Stomach (tissue), 9 donors: ENCODE results near the gene ATRNL1. TPM values are rescaled to one million over a fixed set of nuclear protein-coding genes. Genes with fewer than 3 reads are reported as not detected.

Experiments used
- DNase-seq, 2 donors: peaks; one replicate each; pipeline versions ENCODE4 v3.0.0 to v3.0.0-alpha.2; 2013 to 2019
- H3K27ac ChIP-seq, 5 donors: fragments of 200-600 bp in 4 of 5; sonication (generic) in 4 of 5; one replicate each; pipeline ENCODE4 v1.5.1; 2013 to 2019; ENCODE audit warnings: mild to moderate bottlenecking in 1 of 5, moderate library complexity in 1 of 5
- H3K27me3 ChIP-seq, 3 donors: fragments of 200-600 bp; sonication (generic); one replicate each; pipeline ENCODE4 v1.5.1; 2017 to 2019; ENCODE audit warnings: mixed run types in 1 of 3
- H3K36me3 ChIP-seq, 4 donors: fragments of 200-600 bp; sonication (generic); 1 replicate in 3 of 4; 2 replicates in 1 of 4; pipeline ENCODE4 v1.5.1; 2016 to 2019
- H3K4me1 ChIP-seq, 4 donors: fragments of 200-600 bp; sonication (generic); one replicate each; pipeline ENCODE4 v1.5.1; 2016 to 2019
- H3K4me3 ChIP-seq, 4 donors: fragments of 200-600 bp; sonication (generic) in 3 of 4; one replicate each; pipeline ENCODE4 v1.5.1; 2016 to 2019; ENCODE audit warnings: mild to moderate bottlenecking in 1 of 4
- H3K9me3 ChIP-seq, 4 donors: fragments of 200-600 bp; sonication (generic); one replicate each; pipeline ENCODE4 v1.5.1; 2016 to 2019
- CTCF ChIP-seq, 7 experiments: fragments of 450-650 bp in 4 of 7; fragments of 200-600 bp in 3 of 7; sonication (generic) in 3 of 7; IDR thresholded peaks; one replicate each; pipeline ENCODE4 v1.5.1; 2016 to 2019; ENCODE audit warnings: antibody characterized with exemption in 7 of 7, control low read depth in 2 of 7, mild to moderate bottlenecking in 1 of 7
- EP300 ChIP-seq: sonication (generic); formaldehyde crosslinking; IDR thresholded peaks from one replicate; pipeline ENCODE4 v1.6.1; 2017; ENCODE audit warnings: antibody characterized with exemption
- POLR2A ChIP-seq, 4 donors: fragments of 450-650 bp; IDR thresholded peaks; one replicate each; pipeline ENCODE4 v1.6.1; 2016; ENCODE audit warnings: antibody characterized with exemption in 4 of 4, control low read depth in 2 of 4, mild to moderate bottlenecking in 1 of 4, moderate library complexity in 1 of 4
- POLR2AphosphoS5 ChIP-seq, 3 donors: sonication (generic); formaldehyde crosslinking; IDR thresholded peaks; one replicate each; pipeline ENCODE4 v1.6.1; 2016; ENCODE audit warnings: antibody characterized with exemption in 3 of 3
- WGBS, 5 donors: extraction: QIAGEN DNeasy Blood & Tissue Kit in 3 of 5; methylation state at CpG; one replicate each; pipeline versions ENCODE4 v1.1.5 to v1.1.7; 2013 to 2018; 5-methylcytosine and 5-hydroxymethylcytosine counted together
- intact Hi-C: fragments of 100-400 bp; cut with DNase I; formaldehyde crosslinking; loops from one replicate; pipeline ENCODE4 v1.15.1; 2023; ENCODE audit warnings: low total_unique reads
- polyA plus RNA-seq, 3 donors: library from polyadenylated mRNA; stranded (reverse); fragments of 200-250 nt; gene quantifications; one replicate each; pipeline ENCODE4 v1.2.3, GENCODE V29; 2013
- total RNA-seq, 5 donors: library from RNA; depleted of rRNA; stranded (reverse); fragments of >200 nt; gene quantifications; one replicate each; pipeline versions ENCODE4 v1.1.0 to v1.2.3, GENCODE V29; 2014 to 2016
- donor health status: healthy with polysubstance abuse.
- donor health status: Bipolar disorder and iron deficiency.
- donor health status: healthy.

ATRNL1 gene
- total and polyA plus RNA-seq, 8 donors: 0.12 to 50.7 (median 0.72) TPM; not detected in 1

- peak overlapping the region; percentile 60 to 85 (median 68) for H3K4me3 ChIP-seq
- H3K4me1 ChIP-seq: peaks cover 9 to 31% (median 20%) of the 10 kb centered on the region in 4 donors
- peaks cover 8 to 56% (median 33%) of the 10 kb centered on the region in 3 donors for H3K27me3 ChIP-seq
- DNase-seq: no peak
- peaks cover 0 to 4% (median 2%) of the 10 kb centered on the region in 4 donors for H3K9me3 ChIP-seq
- no peaks in the 10 kb centered on the region for H3K36me3 ChIP-seq
- WGBS, 5 donors: 0 to 5% (median 4%) methylated on average over 7 to 10 of the region's 10 CpGs
- intact Hi-C loops: no loop called here
- peak overlapping the region in 2 of 5 donors; percentile 49 to 55 for H3K27ac ChIP-seq
- TF ChIP-seq EP300 (no peak), CTCF (IDR thresholded peaks at IDR 0.05) (no peak), POLR2AphosphoS5 (IDR thresholded peaks at IDR 0.05) (no peak), POLR2A (IDR thresholded peaks at IDR 0.05) (no peak)
Observed at GRCh38 chr10:115092258-115092554, 959 bp upstream of the ATRNL1 start.

GRCh38 chr10:115092555-115093285, 445 bp upstream of the ATRNL1 start:
- Histone ChIP-seq H3K27ac (peak overlapping the region in 2 of 5 donors; percentile 49 to 55), H3K9me3 (no peaks in the 10 kb centered on the region), H3K4me3 (peak overlapping the region; percentile 60 to 85 (median 68)), H3K4me1 (peaks cover 9 to 31% (median 20%) of the 10 kb centered on the region in 4 donors), H3K36me3 (no peaks in the 10 kb centered on the region), H3K27me3 (peaks cover 8 to 56% (median 33%) of the 10 kb centered on the region in 3 donors)
- peak in 1 of 2 donors; percentile 77 for DNase-seq
- 1 to 3% (median 1%) methylated on average over 9 to 75 of the region's 75 CpGs for WGBS, 5 donors
- intact Hi-C loops: no loop called here
- no peak for TF ChIP-seq CTCF (IDR thresholded peaks at IDR 0.05)
- TF ChIP-seq POLR2AphosphoS5 (IDR thresholded peaks at IDR 0.05): no peak
- TF ChIP-seq EP300: no peak
- TF ChIP-seq POLR2A (IDR thresholded peaks at IDR 0.05): no peak

- no peaks in the 10 kb centered on the region for H3K36me3 ChIP-seq
- H3K4me1 ChIP-seq: peaks cover 9 to 31% (median 20%) of the 10 kb centered on the region in 4 donors
- WGBS, 5 donors: 1 to 4% (median 2%) methylated on average over 16 to 61 of the region's 61 CpGs
- H3K27me3 ChIP-seq: peaks cover 8 to 56% (median 33%) of the 10 kb centered on the region in 3 donors
- intact Hi-C loops: no loop called here
- no peaks in the 10 kb centered on the region for H3K9me3 ChIP-seq
- DNase-seq: peak in 1 of 2 donors; percentile 66
- peak overlapping the region in 2 of 5 donors; percentile 49 to 55 for H3K27ac ChIP-seq
- no peak for TF ChIP-seq CTCF (IDR thresholded peaks at IDR 0.05)
- no peak for TF ChIP-seq POLR2A (IDR thresholded peaks at IDR 0.05)
- TF ChIP-seq EP300: no peak
- TF ChIP-seq POLR2AphosphoS5 (IDR thresholded peaks at IDR 0.05): no peak
- H3K4me3 ChIP-seq: peak overlapping the region; percentile 60 to 85 (median 68)
Observed at GRCh38 chr10:115093776-115094408, 727 bp downstream of the ATRNL1 start.

- H3K4me1 ChIP-seq: peaks cover 9 to 31% (median 20%) of the 10 kb centered on the region in 4 donors
- no peak overlapping the region for H3K27ac ChIP-seq
- 47 to 58% (median 55%) methylated on average over 12 of the region's 12 CpGs for WGBS, 5 donors
- no peaks in the 10 kb centered on the region for H3K9me3 ChIP-seq
- TF ChIP-seq POLR2AphosphoS5 (IDR thresholded peaks at IDR 0.05): no peak
- peak overlapping the region in 3 of 4 donors; percentile 64 to 85 (median 71) for H3K4me3 ChIP-seq
- H3K36me3 ChIP-seq: no peaks in the 10 kb centered on the region
- no peak for DNase-seq
- intact Hi-C loops: no loop called here
- H3K27me3 ChIP-seq: peaks cover 8 to 56% (median 33%) of the 10 kb centered on the region in 3 donors
Observed at GRCh38 chr10:115094416-115095140, 1.4 kb downstream of the ATRNL1 start.
